CD4-positive, CD25-positive, alpha-beta regulatory T cell (primary cell): ENCODE results near the gene SLC30A7. TPM values are rescaled to one million over a fixed set of nuclear protein-coding genes. Genes with fewer than 3 reads are reported as not detected.
"Not testable (repeated sequence)": the region's sequence is repeated elsewhere in the genome, so short reads cannot be mapped to it uniquely, and the experiment has no call there.

Source experiments
- ATAC-seq, 2 donors: fragments of 150-1000 bp; cut with Tn5 transposase; one replicate each; pipeline ENCODE4 v1.10.0; 2021; ENCODE audit warnings: low read depth in 2 of 2, moderate number of reproducible peaks in 2 of 2, moderate library complexity in 1 of 2
- DNase-seq, 3 donors: peaks; one replicate each; pipeline versions ENCODE4 v3.0.0 to v3.0.0-alpha.2; 2012 to 2022; ENCODE audit warnings: mixed read lengths in 1 of 3
- H3K27ac ChIP-seq: one replicate; pipeline ENCODE4 v1.7.0; 2013; ENCODE audit warnings: mild to moderate bottlenecking, low read length; ENCODE audit not compliant: insufficient read depth, poor library complexity, severe bottlenecking
- H3K27me3 ChIP-seq: one replicate; pipeline ENCODE4 v1.7.0; 2013; ENCODE audit warnings: low read length; ENCODE audit not compliant: control insufficient read depth, insufficient read depth
- H3K36me3 ChIP-seq: one replicate; pipeline ENCODE4 v1.7.0; 2013; ENCODE audit warnings: mild to moderate bottlenecking, low read length, moderate library complexity; ENCODE audit not compliant: control insufficient read depth, insufficient read depth
- H3K4me1 ChIP-seq: 2 replicates; pipeline ENCODE4 v1.7.0; 2013; ENCODE audit warnings: mild to moderate bottlenecking, low read length; ENCODE audit not compliant: insufficient read depth, control insufficient read depth, poor library complexity, severe bottlenecking
- H3K4me3 ChIP-seq: one replicate; pipeline ENCODE4 v1.7.0; 2013; ENCODE audit warnings: low read depth, mild to moderate bottlenecking, low read length, moderate library complexity
- H3K9me3 ChIP-seq, 2 experiments: 1 replicate in 1 of 2; 2 replicates in 1 of 2; pipeline ENCODE4 v1.7.0; 2013; ENCODE audit warnings: low read length in 2 of 2, mild to moderate bottlenecking in 1 of 2, moderate library complexity in 1 of 2; ENCODE audit not compliant: control insufficient read depth in 2 of 2
- H3K27ac Mint-ChIP-seq, 3 donors: one replicate each; pipeline ENCODE4 v1.8.0; 2020 to 2022; ENCODE audit warnings: mild to moderate bottlenecking in 3 of 3, mixed read lengths in 3 of 3, moderate library complexity in 2 of 3
- H3K27me3 Mint-ChIP-seq: one replicate; pipeline ENCODE4 v1.8.0; 2022; ENCODE audit warnings: mild to moderate bottlenecking, mixed read lengths
- H3K36me3 Mint-ChIP-seq: one replicate; pipeline ENCODE4 v1.8.0; 2020; ENCODE audit warnings: mixed read lengths
- H3K4me1 Mint-ChIP-seq, 4 donors: one replicate each; pipeline ENCODE4 v1.8.0; 2020 to 2022; ENCODE audit warnings: mixed read lengths in 4 of 4, mild to moderate bottlenecking in 1 of 4
- H3K4me3 Mint-ChIP-seq, 4 donors: one replicate each; pipeline ENCODE4 v1.8.0; 2020 to 2022; ENCODE audit warnings: mild to moderate bottlenecking in 4 of 4, mixed read lengths in 4 of 4, moderate library complexity in 3 of 4
- H3K9me3 Mint-ChIP-seq, 7 donors: one replicate each; pipeline ENCODE4 v1.8.0; 2020 to 2022; ENCODE audit warnings: mixed read lengths in 7 of 7, mild to moderate bottlenecking in 3 of 7, moderate library complexity in 2 of 7
- polyA plus RNA-seq, 4 donors: library from polyadenylated mRNA; unstranded; fragments of 300-500 nt; fragmentation: Illumina TruSeq; gene quantifications; one replicate each; pipeline ENCODE4 v1.2.3, GENCODE V29; 2021
- total RNA-seq: library from RNA; stranded (reverse); gene quantifications from one replicate; pipeline ENCODE4 v1.2.3, GENCODE V29; 2022

SLC30A7 gene
- total and polyA plus RNA-seq, 5 donors from 2014 or later, result 12.8 to 29.1 (median 14.5) TPM

GRCh38 chr1:100876291-100876690, 19.6 kb upstream of the SLC30A7 start:
- Histone ChIP-seq H3K27ac (no peak overlapping the region), H3K4me3 (no peak overlapping the region), H3K36me3 (no peaks in the 10 kb centered on the region), H3K27me3 (no peaks in the 10 kb centered on the region), H3K9me3 (no peaks in the 10 kb centered on the region), H3K4me1 (no peaks in the 10 kb centered on the region)
- peaks cover 0 to 1% (median 0%) of the 10 kb centered on the region in 7 donors for H3K9me3 Mint-ChIP-seq
- H3K27ac Mint-ChIP-seq, result no peak overlapping the region
- no peak overlapping the region for H3K4me3 Mint-ChIP-seq
- H3K27me3 Mint-ChIP-seq, result peaks cover 11% of the 10 kb centered on the region
- ATAC-seq (no peak), DNase-seq (no peak)
- H3K4me1 Mint-ChIP-seq, result no peaks in the 10 kb centered on the region
- H3K36me3 Mint-ChIP-seq, result no peaks in the 10 kb centered on the region

- H3K36me3 Mint-ChIP-seq, result no peaks in the 10 kb centered on the region
- H3K4me1 Mint-ChIP-seq, result no peaks in the 10 kb centered on the region
Observed at GRCh38 chr1:100879422-100879821, 16.5 kb upstream of the SLC30A7 start.

GRCh38 chr1:100881687-100882086, 14.2 kb upstream of the SLC30A7 start:
- Mint-ChIP-seq H3K36me3 (no peaks in the 10 kb centered on the region), H3K9me3 (peaks cover 0 to 1% (median 0%) of the 10 kb centered on the region in 7 donors), H3K4me1 (no peaks in the 10 kb centered on the region), H3K4me3 (no peak overlapping the region), H3K27me3 (peaks cover 12% of the 10 kb centered on the region), H3K27ac (peak overlapping the region in 1 of 3 donors; percentile 1)
- Histone ChIP-seq H3K4me1 (no peaks in the 10 kb centered on the region), H3K27ac (no peak overlapping the region), H3K4me3 (no peak overlapping the region), H3K27me3 (no peaks in the 10 kb centered on the region), H3K36me3 (no peaks in the 10 kb centered on the region), H3K9me3 (no peaks in the 10 kb centered on the region)
- DNase-seq (no peak), ATAC-seq (no peak)

More at GRCh38 chr1:100879422-100879821, 16.5 kb upstream of the SLC30A7 start:
- ATAC-seq (no peak), DNase-seq (no peak)
- Mint-ChIP-seq H3K9me3 (peaks cover 0 to 1% (median 0%) of the 10 kb centered on the region in 7 donors), H3K27me3 (peaks cover 12% of the 10 kb centered on the region), H3K27ac (no peak overlapping the region), H3K4me3 (no peak overlapping the region)
- H3K4me3 ChIP-seq, result no peak overlapping the region
- no peaks in the 10 kb centered on the region for H3K4me1 ChIP-seq
- H3K9me3 ChIP-seq, result no peaks in the 10 kb centered on the region
- no peak overlapping the region for H3K27ac ChIP-seq
- H3K27me3 ChIP-seq, result no peaks in the 10 kb centered on the region
- no peaks in the 10 kb centered on the region for H3K36me3 ChIP-seq

- Histone ChIP-seq H3K27me3 (no peaks in the 10 kb centered on the region), H3K9me3 (no peaks in the 10 kb centered on the region), H3K4me3 (no peak overlapping the region), H3K27ac (no peak overlapping the region), H3K4me1 (no peaks in the 10 kb centered on the region), H3K36me3 (no peaks in the 10 kb centered on the region)
- peaks cover 0 to 1% (median 0%) of the 10 kb centered on the region in 7 donors for H3K9me3 Mint-ChIP-seq
- H3K4me3 Mint-ChIP-seq, result no peak overlapping the region
- ATAC-seq, result no peak
- no peak for DNase-seq
- H3K4me1 Mint-ChIP-seq, result no peaks in the 10 kb centered on the region
- no peak overlapping the region for H3K27ac Mint-ChIP-seq
- H3K27me3 Mint-ChIP-seq, result peaks cover 11% of the 10 kb centered on the region
- H3K36me3 Mint-ChIP-seq, result no peaks in the 10 kb centered on the region
Observed at GRCh38 chr1:100882698-100883097, 13.2 kb upstream of the SLC30A7 start.

- Mint-ChIP-seq H3K4me1 (no peaks in the 10 kb centered on the region), H3K36me3 (peaks cover 4% of the 10 kb centered on the region), H3K27me3 (peaks cover 7% of the 10 kb centered on the region), H3K27ac (no peak overlapping the region), H3K9me3 (peaks cover 0 to 3% (median 0%) of the 10 kb centered on the region in 7 donors), H3K4me3 (no peak overlapping the region)
- ATAC-seq, result no peak
- Histone ChIP-seq H3K27me3 (no peaks in the 10 kb centered on the region), H3K36me3 (no peaks in the 10 kb centered on the region), H3K27ac (no peak overlapping the region), H3K4me1 (no peaks in the 10 kb centered on the region), H3K9me3 (no peaks in the 10 kb centered on the region), H3K4me3 (no peak overlapping the region)
- DNase-seq, result no peak
Observed at GRCh38 chr1:100883963-100884362, 11.9 kb upstream of the SLC30A7 start.

GRCh38 chr1:100889007-100889406, 6.9 kb upstream of the SLC30A7 start:
- H3K9me3 ChIP-seq, result peaks cover 4 to 18% of the 10 kb centered on the region in 2 experiments
- not testable (repeated sequence) for H3K27ac Mint-ChIP-seq, H3K27ac ChIP-seq, H3K36me3 ChIP-seq, DNase-seq, H3K4me3 Mint-ChIP-seq, H3K27me3 Mint-ChIP-seq, H3K4me3 ChIP-seq, ATAC-seq, H3K4me1 ChIP-seq, H3K27me3 ChIP-seq
- Mint-ChIP-seq H3K4me1 (peaks cover 0 to 18% (median 6%) of the 10 kb centered on the region in 4 donors), H3K36me3 (peaks cover 12% of the 10 kb centered on the region), H3K9me3 (peaks cover 0 to 14% (median 7%) of the 10 kb centered on the region in 7 donors)

GRCh38 chr1:100889869-100890482, 5.9 kb upstream of the SLC30A7 start:
- H3K4me1 Mint-ChIP-seq, result peaks cover 4 to 23% (median 10%) of the 10 kb centered on the region in 4 donors
- not testable (repeated sequence) for H3K36me3 ChIP-seq, H3K27ac Mint-ChIP-seq, H3K27me3 ChIP-seq, ATAC-seq, H3K4me3 ChIP-seq, H3K4me1 ChIP-seq, DNase-seq, H3K27me3 Mint-ChIP-seq, H3K27ac ChIP-seq, H3K4me3 Mint-ChIP-seq
- peaks cover 12% of the 10 kb centered on the region for H3K36me3 Mint-ChIP-seq
- H3K9me3 ChIP-seq, result peaks cover 4 to 18% of the 10 kb centered on the region in 2 experiments
- H3K9me3 Mint-ChIP-seq, result peaks cover 0 to 14% (median 7%) of the 10 kb centered on the region in 7 donors

GRCh38 chr1:100891380-100891779, 4.5 kb upstream of the SLC30A7 start:
- no peak overlapping the region for H3K27ac Mint-ChIP-seq
- DNase-seq, result no peak
- H3K36me3 Mint-ChIP-seq, result peaks cover 12% of the 10 kb centered on the region
- no peak overlapping the region for H3K27ac ChIP-seq
- peaks cover 4 to 18% of the 10 kb centered on the region in 2 experiments for H3K9me3 ChIP-seq
- peaks cover 0 to 18% (median 7%) of the 10 kb centered on the region in 7 donors for H3K9me3 Mint-ChIP-seq
- no peak for ATAC-seq
- H3K4me3 ChIP-seq, result no peak overlapping the region
- H3K27me3 Mint-ChIP-seq, result peaks cover 5% of the 10 kb centered on the region
- peaks cover 10% of the 10 kb centered on the region for H3K4me1 ChIP-seq
- peak overlapping the region in 1 of 4 donors; percentile 11 for H3K4me3 Mint-ChIP-seq
- H3K4me1 Mint-ChIP-seq, result peaks cover 4 to 30% (median 12%) of the 10 kb centered on the region in 4 donors
- H3K36me3 ChIP-seq, result no peaks in the 10 kb centered on the region
- no peaks in the 10 kb centered on the region for H3K27me3 ChIP-seq
